Activated CD4-positive, alpha-beta T cell treated with anti-CD3 and anti-CD28 coated beads for 4 hours (primary cell): ENCODE measurements around the gene CX3CL1.
"Not testable (repeated sequence)": the region's sequence is repeated elsewhere in the genome, so short reads cannot be mapped to it uniquely, and the experiment has no call there.

Experiments used
- DNase-seq, 2 donors: peaks; one replicate each; pipeline ENCODE4 v3.0.0-alpha.2; 2020

Gene CX3CL1

GRCh38 chr16:57358086-57358420 lies 14.2 kb upstream of the CX3CL1 start:
- no peak for DNase-seq

- no peak for DNase-seq
Observed at GRCh38 chr16:57358527-57359095, 13.7 kb upstream of the CX3CL1 start, which contains the start of gene CCL22. Gene CCL22, plus strand, starts transcription at chr16:57358783. Its CDS starts 34 bp downstream, at chr16:57358817.

GRCh38 chr16:57360321-57360935 lies 11.9 kb upstream of the CX3CL1 start:
- DNase-seq: no peak

GRCh38 chr16:57361404-57361803 lies 10.9 kb upstream of the CX3CL1 start:
- DNase-seq: no peak

GRCh38 chr16:57364143-57364542 lies 8.1 kb upstream of the CX3CL1 start:
- DNase-seq: no peak

- no peak for DNase-seq
Observed at GRCh38 chr16:57366544-57367040, 5.7 kb upstream of the CX3CL1 start.

GRCh38 chr16:57367116-57367752 lies 5.1 kb upstream of the CX3CL1 start:
- no peak for DNase-seq

GRCh38 chr16:57371494-57372371 lies 557 bp upstream of the CX3CL1 start:
- no peak for DNase-seq

- no peak for DNase-seq
Observed at GRCh38 chr16:57373117-57373947, 1.0 kb downstream of the CX3CL1 start.

GRCh38 chr16:57374067-57374534 lies 1.8 kb downstream of the CX3CL1 start:
- no peak for DNase-seq

GRCh38 chr16:57374925-57375465 lies 2.7 kb downstream of the CX3CL1 start:
- not testable (repeated sequence) for DNase-seq

GRCh38 chr16:57376313-57376818 lies 4.1 kb downstream of the CX3CL1 start:
- DNase-seq: no peak

GRCh38 chr16:57377080-57377841 lies 5.0 kb downstream of the CX3CL1 start:
- no peak for DNase-seq

GRCh38 chr16:57379579-57379978 lies 7.3 kb downstream of the CX3CL1 start:
- DNase-seq: no peak

GRCh38 chr16:57380671-57381462 lies 8.6 kb downstream of the CX3CL1 start:
- no peak for DNase-seq

- DNase-seq: no peak
Observed at GRCh38 chr16:57381791-57382534, 9.7 kb downstream of the CX3CL1 start.

GRCh38 chr16:57382535-57383275 lies 10.4 kb downstream of the CX3CL1 start:
- DNase-seq: no peak
